ENCODE data around the gene ARMS2. TPM values are rescaled to one million over a fixed set of nuclear protein-coding genes. Genes with fewer than 3 reads are reported as not detected.

ARMS2 gene
- polyA plus RNA-seq, 1 of the 3 experiments (the other 2 are of a cell fraction) = not detected

- TF ChIP-seq MXI1 (IDR thresholded peaks at IDR 0.05; ENCODE audit: low read depth, low read length) = no peak
- peak; percentile 16; the same call in 1 of the 2 replicates for TF ChIP-seq TCF12 (IDR thresholded peaks at IDR 0.05)
- 0 out of 2 replicates have a peak, but pooled peaks have one; percentile 41 for TF ChIP-seq MAX (IDR thresholded peaks at IDR 0.05; ENCODE audit: low read depth)
- TF ChIP-seq USF1 (IDR thresholded peaks at IDR 0.05; ENCODE audit: borderline replicate concordance, low read depth) = no peak
Observed at GRCh38 chr10:122459561-122460273, 5.3 kb downstream of the ARMS2 start (continued).

- Histone ChIP-seq H3K27ac (ENCODE audit: low read depth in 2 of 2, low read length in 1 of 2) (peak overlapping the region in 1 of 2 experiments; percentile 45; a peak in 1 of 4 replicates), H3K79me2 (ENCODE audit: insufficient read depth) (peaks cover 40% of the 10 kb centered on the region), H3K27me3 (ENCODE audit: insufficient read depth) (no peaks in the 10 kb centered on the region), H3K9ac (peak overlapping the region; percentile 73; the same call in 1 of the 2 replicates), H3K9me3 (no peaks in the 10 kb centered on the region), H4K20me1 (ENCODE audit: insufficient read depth) (peaks cover 18% of the 10 kb centered on the region), H3F3A (replicated peaks; ENCODE audit: insufficient read depth) (peaks cover 3% of the 10 kb centered on the region), H3K4me3 (ENCODE audit: low read depth in 2 of 2, low read length in 1 of 2) (peak overlapping the region; percentile 65 to 74), H3K4me1 (ENCODE audit: control insufficient read depth in 1 of 2, insufficient read depth in 2 of 2, low read depth in 1 of 2, low read length in 1 of 2) (peaks cover 5 to 19% of the 10 kb centered on the region in 2 experiments; a peak in 2 of 4 replicates), H3K4me2 (peak overlapping the region; percentile 98), H2AFZ (ENCODE audit: low read depth) (peak overlapping the region; percentile 73), H3K9me2 (no peaks in the 10 kb centered on the region), H3K36me3 (replicated peaks in 1 of 2; ENCODE audit: control insufficient read depth in 1 of 2, insufficient read depth in 2 of 2, low read length in 1 of 2) (peaks cover 0 to 2% of the 10 kb centered on the region in 2 experiments)
- POLR2A ChIA-PET = no interaction called here
- CTCF ChIA-PET = interaction anchor here (1.4 kb wide), 2 partner anchors 118 to 162 kb away, joined by 3 to 4 read pairs; no protein-coding TSS in a partner anchor
- 39% methylated on average over 3 of the region's 40 CpGs for WGBS (ENCODE audit: low lambda C conversion rate)
- peak; percentile 46 for DNase-seq
- TF ChIP-seq ELF1 (IDR thresholded peaks at IDR 0.05) = no peak
- no peak for TF ChIP-seq SMC3 (IDR thresholded peaks at IDR 0.05; ENCODE audit: low read depth, low read length)
- no peak for TF ChIP-seq RCOR1 (IDR thresholded peaks at IDR 0.05; ENCODE audit: low read length)
- no peak for TF ChIP-seq RFX5 (IDR thresholded peaks at IDR 0.05; ENCODE audit: low read length)
- TF ChIP-seq NFIC (IDR thresholded peaks at IDR 0.05; ENCODE audit: borderline replicate concordance) = no peak
- TF ChIP-seq JUND (IDR thresholded peaks at IDR 0.05) = no peak
- no peak for TF ChIP-seq NRF1 (IDR thresholded peaks at IDR 0.05; ENCODE audit: low read depth, low read length)
- no peak for TF ChIP-seq MAX (IDR thresholded peaks at IDR 0.05; ENCODE audit: low read depth)
- no peak for TF ChIP-seq FOSL2 (IDR thresholded peaks at IDR 0.05; ENCODE audit: borderline replicate concordance, low read depth)
- TF ChIP-seq PBX3 (IDR thresholded peaks at IDR 0.05) = no peak
- no peak for TF ChIP-seq TEAD4 (IDR thresholded peaks at IDR 0.05; ENCODE audit: borderline replicate concordance, insufficient read depth)
- TF ChIP-seq MEF2A (IDR thresholded peaks at IDR 0.05; ENCODE audit: borderline replicate concordance, low read depth) = no peak
- TF ChIP-seq EZH2phosphoT487 (IDR thresholded peaks at IDR 0.05; ENCODE audit: borderline replicate concordance, low read depth) = no peak
- no peak for TF ChIP-seq CTCF (IDR thresholded peaks at IDR 0.05)
- TF ChIP-seq SIN3A (IDR thresholded peaks at IDR 0.05; ENCODE audit: borderline replicate concordance, low read depth, low read length) = no peak
- TF ChIP-seq YY1 (IDR thresholded peaks at IDR 0.05; ENCODE audit: low read depth) = no peak
- TF ChIP-seq TCF12 (IDR thresholded peaks at IDR 0.05) = no peak
Observed at GRCh38 chr10:122460891-122461293, 6.4 kb downstream of the ARMS2 start.
